ENCODE measurements around the gene NXT1.

NXT1 gene

DNA sequence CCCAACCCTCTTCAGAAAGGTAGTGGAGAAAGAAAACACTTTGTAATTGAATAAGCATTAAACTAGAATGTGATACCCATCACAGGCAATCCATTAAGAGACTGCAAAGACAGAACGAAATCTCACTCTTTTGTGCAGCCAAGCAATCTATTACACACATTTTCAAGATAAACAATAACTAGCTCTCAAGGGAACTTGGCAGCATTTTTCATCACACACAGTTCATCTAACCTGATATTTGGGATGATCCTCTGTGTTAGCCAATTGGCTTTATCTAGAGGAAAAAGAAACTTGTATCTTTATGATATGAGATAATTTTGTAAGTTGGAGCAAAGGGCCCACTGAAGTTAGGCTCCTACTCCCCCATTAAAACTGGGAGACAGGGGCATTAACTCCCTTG, 9.9 kb downstream of the NXT1 start:
- DNase-seq (ENCODE audit: low read depth in 2 of 2): no peak

DNA sequence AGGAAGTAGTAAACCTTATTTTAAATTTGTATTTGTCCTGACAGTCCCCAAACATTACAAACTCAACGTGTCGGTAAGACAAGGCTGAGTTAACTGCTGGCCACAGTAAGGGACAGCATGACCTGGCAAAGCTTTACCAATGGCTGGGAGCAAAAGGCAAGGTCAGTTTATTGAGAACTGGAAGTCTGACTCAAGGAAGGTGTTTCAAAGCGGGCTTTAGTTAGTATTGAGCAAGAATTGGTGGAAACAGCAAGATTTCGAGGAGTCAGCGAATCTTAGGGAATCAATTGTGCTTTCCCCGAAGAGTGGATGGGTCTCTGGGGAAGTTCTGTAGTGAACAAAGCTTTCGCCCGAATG, 10.5 kb downstream of the NXT1 start:
- no peak for DNase-seq (ENCODE audit: low read depth in 2 of 2)

DNA sequence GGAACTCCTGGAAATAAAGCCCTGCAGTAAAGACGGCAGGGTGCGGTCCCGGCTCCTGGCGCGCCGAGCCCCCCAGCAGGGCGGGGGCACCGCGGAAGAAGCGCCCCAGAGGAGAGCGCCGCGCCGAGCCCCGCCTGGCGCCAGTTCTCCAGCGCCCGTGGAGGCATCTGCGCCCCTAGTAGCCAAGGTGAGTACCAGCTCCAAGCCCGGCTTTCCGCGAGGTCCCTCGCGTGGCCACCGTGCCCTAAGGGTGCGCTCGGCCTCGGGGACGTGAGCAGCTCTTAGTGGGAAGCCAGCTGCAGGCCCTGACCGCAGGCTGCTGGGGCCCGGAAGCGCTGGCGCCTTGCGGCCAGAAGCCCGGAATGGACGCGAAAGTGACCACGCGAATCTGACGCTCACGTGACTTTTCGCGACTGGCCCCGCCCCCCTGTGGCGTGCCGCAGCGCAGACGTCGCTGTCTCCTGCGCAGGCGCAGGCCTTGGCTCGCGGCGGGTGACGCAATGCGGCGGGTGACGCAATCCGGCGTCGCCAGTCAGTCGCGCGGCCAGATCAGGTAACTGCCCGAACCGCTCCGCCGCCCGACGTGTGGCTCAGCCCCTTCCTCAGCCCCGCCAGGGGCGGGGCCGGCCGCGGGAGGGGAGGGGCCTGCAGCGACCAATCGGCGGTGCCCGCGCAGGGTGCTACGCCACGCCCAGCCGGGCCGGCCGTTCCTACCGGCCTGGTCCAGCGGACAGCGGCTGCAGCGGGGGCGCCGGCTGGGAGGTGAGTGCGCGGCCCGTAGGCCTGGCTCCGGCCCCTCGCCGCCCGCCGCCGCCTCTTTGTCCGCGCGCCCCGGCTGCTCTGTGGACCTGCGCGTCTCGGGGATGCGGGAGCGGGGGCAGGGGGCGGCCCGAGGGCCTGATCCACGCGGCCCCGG, 11.1 kb downstream of the NXT1 start, which contains the start of gene GZF1:
GZF1 (plus strand) TSS at position 707 of the 916 bp plus-strand sequence. CDS start 2,202 bp downstream, outside the sequence.
- DNase-seq (ENCODE audit: low read depth in 2 of 2): peak; percentile 97 to 98

DNA sequence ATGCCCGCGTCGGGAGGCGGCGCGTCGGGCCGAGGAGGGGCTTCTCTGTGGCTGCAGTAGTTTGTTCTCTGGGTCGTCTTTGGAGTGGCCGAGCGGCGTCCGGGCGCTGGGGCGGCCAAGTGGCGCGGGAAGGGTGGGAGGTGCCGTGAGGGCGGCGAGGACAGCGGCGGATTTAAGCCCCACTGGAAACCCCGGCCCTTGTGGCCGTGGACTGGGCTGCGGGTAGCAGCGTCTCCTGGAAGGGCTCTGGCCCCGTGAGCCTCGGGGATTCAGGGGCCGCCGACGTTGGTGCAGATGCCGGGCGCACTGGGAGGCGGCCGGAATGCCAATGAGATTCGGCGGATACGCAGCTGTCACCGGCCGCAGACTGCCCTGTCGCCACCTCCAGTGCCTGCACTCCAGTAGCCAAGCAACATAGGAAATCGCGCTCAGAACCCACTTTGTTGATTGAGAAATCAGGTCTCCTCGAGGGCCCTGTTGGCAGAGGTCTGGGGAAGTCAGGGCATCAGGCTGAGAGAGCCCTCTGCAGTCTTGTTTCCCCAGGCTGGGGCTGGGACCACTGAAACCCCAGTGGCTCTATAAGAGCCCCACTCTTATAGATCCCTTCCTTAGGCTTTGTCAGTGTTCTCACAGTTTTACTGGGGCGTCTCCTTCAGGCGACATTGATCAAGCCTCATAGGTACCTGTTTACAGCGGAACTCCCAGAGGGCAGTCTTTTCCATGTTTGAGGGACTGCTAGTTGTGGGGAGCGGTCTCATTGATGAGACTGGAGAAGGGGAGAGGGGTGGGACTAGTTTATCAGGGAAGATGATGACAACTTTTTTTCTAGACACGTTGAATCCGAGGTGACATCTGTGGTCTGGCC, 12.0 kb downstream of the NXT1 start:
- no peak for DNase-seq (ENCODE audit: low read depth in 2 of 2)

DNA sequence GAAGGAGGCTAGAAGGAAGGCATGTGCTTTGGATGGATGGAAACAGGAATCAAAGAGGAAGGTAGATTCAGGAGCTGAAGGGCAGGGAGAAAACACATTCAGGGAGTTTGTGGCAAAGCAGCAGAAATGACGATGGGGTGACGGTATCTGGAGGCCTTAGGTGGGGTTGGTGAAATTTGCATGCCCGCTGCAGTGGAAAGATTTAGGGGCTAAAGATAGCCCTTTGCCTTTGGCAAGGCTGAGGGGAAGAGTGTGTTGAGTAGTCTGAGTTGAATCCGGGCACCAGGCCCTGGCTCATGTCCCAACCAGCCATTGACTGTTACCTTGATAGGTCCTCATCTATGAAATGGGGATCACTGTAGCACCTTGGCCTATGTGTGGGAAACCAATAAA, 12.7 kb downstream of the NXT1 start:
- no peak for DNase-seq (ENCODE audit: low read depth in 2 of 2)

DNA sequence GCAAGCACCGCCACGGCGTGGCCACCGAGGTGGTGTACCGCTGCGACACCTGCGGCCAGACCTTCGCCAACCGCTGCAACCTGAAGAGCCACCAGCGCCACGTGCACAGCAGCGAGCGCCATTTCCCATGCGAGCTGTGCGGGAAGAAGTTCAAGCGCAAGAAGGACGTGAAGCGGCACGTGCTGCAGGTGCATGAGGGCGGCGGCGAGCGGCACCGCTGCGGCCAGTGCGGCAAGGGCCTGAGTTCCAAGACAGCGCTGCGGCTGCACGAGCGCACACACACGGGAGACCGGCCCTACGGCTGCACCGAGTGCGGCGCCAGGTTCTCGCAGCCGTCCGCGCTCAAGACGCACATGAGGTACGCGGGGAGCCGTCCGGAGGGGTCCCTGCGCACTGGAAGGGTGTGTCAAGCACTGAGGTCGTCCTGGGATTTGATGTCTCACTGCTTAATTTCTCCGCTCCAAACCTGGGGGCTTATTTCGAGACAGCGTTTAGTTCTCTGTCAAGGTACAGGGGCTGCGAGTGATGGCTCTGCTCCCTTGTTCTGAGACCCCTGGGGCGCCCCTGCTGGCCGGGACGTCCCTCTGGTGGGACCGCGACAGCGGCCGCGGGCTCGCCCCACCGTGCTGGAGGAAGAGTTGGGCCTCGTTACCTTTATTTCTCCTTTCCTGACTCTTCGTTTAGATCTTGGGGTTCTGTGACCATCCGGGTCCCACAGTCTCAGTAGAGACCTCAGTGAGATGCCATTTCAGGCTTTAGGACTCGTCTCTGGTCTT, 15.0 kb downstream of the NXT1 start:
- DNase-seq (ENCODE audit: low read depth in 2 of 2): no peak

DNA sequence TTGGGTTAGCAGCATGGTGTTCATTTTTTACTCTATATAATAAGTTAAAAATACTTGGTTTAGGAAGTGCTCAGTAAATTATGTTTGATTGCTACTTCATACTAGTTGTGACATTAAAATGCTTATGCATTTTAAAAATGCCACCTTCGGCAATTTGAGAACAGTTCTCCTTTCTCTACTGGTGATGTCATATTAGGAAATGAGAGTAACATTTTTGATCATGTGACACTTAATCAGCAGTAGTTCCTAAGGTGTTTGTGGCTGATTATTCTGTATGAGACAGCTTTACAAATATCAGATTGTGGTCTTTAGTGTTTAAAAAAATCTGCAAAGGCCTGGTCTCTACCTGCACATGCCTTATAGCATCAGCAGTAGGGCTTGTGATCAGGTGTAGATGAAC, 15.8 kb downstream of the NXT1 start:
- DNase-seq (ENCODE audit: low read depth in 2 of 2): no peak

DNA sequence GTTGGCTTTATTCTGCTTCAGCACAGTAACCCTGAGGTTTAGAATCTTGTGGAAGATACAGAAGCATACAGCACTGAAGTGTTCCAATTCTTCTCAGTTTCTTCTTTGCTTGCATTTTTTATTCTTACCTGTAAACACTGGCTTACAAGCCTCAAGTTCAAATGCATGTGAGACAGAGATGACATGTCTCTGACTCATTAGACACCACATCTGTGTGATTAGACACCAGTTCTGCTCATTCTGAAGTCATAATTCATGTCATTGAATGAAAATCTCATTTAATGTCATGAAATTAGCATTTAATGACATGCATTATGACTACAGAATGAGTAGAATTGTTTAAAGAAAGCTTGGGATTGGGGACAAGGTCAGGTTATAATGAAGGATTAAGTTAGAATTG, 17.2 kb downstream of the NXT1 start:
- no peak for DNase-seq (ENCODE audit: low read depth in 2 of 2)

DNA sequence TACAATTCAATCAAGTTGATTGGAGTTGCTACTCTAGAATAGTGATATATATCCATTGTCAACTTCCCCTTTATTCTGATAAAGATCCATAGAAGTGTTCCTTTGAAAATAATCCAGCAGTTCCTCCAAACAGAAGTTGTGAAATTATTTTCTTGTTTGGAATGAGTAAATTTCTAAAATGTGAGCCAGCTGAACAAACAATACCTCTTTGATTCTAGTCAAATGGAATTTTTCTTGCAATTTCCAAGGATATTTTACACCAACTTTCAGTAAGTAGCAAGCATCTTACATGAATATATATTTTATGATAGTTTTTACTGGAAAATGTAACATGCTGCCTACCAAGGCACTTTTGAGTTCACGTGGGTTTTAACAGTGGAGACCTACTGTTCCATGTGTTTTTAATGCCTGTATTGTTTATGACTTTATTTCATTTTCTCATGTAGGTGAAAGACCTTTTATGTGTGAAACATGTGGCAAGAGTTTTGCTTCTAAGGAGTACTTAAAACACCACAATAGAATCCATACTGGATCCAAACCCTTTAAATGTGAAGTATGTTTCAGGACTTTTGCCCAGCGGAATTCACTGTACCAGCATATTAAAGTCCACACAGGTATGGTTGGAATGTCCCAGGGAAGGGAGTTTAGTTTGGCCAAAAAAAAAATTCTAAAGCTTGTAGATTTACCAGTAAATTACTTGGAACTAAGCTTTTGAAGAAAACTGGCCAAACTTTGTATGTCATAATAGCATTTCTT, 17.9 kb downstream of the NXT1 start:
- DNase-seq (ENCODE audit: low read depth in 2 of 2): no peak

DNA sequence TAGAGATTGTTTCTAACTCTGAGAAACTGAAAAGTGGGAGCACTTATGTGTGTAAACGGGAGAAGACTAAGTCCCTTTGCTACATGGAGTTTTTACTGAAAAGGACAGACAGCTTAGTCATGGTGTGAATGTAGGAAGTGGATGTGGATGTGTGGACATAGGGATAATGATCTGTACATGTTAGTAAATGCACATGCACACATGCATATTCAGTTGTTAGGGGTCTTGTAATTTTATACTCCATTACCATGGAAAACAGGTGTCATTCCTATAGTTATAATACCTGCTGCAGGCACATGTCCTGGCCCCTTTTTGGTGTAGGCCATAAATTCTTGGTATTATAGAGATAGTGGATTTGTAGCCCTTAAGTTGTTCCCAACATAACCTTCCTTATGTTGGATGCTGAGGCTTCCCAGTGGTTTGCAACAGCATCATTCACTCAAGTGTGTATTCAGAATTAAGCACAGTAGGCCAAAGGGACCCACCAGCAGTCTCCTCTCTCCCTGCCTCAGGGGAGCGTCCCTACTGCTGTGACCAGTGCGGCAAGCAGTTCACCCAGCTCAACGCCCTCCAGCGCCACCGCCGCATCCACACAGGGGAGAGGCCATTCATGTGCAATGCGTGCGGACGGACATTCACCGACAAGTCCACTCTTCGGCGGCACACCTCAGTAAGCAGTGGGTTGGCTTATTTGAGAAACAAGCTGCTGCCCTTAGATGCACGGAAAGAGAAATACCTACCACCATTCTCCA, 18.7 kb downstream of the NXT1 start:
- no peak for DNase-seq (ENCODE audit: low read depth in 2 of 2)

DNA sequence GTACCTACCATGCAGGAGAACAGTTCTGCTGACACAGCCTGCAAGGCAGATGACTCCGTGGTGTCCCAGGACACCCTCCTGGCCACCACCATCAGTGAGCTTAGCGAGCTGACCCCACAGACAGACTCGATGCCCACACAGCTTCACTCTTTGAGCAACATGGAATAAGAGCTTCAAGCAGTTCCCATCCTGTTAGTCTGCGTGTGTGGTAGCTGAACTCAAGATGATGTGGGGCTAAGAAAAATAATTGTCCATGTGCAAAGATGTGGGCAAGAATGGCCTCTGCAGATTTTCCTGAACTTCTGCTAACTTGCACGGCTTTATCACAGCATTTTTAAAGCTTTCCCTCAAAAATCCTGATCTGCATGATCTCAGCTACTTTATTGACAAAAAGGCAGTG, 19.7 kb downstream of the NXT1 start:
- no peak for DNase-seq (ENCODE audit: low read depth in 2 of 2)

DNA sequence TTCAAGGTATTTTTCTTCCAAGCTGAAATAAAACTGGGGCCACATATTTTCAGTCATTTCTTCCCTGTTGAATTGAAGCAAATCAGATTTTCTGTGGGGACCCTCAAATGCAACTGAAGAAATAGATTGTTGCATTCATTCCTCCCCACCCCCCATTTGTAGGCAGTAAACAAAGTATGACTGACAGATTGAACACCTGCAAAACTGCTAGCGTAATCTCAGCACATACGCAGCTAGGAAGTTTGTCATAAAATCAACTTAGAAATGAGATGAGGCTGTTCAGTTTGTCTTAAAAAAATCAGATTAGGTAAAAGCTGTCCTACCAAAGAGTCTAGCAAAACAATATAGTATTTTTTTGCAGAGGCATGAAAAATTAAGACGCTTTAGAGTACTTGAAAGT, 20.3 kb downstream of the NXT1 start:
- no peak for DNase-seq (ENCODE audit: low read depth in 2 of 2)

DNA sequence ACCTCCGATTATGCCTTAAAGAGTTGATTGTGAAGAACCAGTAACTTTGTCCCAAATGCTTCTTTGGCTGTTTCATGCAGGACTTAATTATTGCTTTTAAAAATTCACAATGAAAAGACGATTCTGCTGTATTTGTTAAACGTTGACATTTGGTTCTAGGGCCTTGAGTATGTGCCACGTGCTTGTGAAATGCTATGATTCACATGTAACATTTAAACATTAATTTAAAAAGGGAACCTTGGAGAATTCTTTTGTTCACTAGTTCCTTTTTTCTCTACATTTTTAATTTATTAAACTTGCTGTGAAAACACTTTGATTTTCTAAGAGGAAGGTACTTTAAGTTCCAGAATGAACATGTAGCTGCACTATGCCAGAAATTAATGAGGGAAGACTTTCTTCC, 20.9 kb downstream of the NXT1 start:
- no peak for DNase-seq (ENCODE audit: low read depth in 2 of 2)

DNA sequence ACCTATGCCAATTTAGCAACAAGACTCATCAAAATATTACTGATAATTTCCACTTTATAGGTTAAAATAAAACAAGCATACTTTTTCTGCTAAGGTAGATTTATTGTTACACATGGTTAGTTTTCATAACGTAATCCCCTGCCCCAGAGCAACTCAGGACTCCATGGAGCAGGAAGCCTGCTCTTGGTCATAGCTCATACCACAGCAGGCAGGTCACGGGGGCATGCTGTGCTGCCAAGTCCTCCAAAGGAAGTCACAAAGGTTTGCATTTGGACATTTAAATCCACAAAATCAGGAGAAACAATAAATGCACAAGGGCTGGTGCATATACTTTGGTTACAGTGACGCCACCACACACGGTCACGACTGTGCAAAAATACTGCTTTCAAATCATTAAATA, 23.9 kb downstream of the NXT1 start:
- DNase-seq (ENCODE audit: low read depth in 2 of 2): no peak

DNA sequence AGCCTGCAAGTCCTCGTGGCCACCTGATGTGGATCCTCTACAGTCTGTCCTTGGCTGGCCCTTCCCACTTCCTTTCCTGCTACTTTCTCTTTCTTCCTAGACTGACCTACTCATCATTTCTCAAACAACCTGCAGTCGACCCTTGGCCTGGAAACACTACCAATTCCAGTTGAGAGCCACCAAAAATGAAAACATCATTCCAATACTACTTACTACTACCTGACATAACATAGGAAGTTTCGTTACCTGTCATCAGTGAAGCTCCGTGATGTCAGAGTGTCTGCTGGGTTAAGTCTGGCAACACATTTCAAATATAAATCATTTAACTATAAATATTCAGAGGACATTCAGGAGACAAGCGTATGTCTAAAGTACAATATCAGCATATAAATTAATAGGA, 25.2 kb downstream of the NXT1 start:
- no peak for DNase-seq (ENCODE audit: low read depth in 2 of 2)

DNA sequence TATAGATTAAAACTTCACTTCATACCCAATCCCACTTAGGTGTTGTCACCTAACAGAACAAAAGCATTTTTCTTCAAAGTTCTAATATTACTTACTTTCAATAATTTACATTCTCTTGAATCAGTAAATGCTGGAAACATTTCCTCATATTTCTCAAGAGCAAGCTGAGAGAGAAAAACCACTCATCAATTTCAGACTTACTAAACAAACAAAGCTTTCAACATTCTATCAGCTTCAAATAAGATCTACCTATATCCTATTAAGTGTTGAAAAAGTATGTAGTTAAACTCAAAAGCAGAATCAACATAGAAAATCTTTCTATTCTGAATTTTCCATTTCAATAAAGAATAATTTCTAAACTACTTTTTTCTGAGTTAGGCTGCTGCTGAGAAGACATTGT, 29.2 kb downstream of the NXT1 start:
- DNase-seq (ENCODE audit: low read depth in 2 of 2): no peak

DNA sequence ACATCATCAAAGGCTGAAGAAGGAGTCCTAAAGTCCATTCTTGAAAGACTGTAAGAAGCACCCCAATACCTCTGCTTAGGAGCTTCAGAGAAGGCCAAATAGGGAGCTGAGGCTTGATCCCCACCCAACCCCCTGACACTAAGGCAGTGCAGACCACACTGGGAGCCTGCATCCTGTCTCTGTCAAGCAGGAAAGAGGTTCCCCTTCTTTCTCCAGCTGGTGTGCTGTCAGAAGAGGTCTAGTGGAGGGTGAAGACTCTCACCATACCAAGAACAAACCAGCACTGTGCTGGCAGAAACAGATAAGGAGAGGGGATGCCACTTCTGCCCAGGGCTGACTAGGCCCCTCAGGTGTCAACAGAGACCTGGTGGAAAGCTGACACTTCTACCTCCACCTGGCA, 31.3 kb downstream of the NXT1 start:
- no peak for DNase-seq (ENCODE audit: low read depth in 2 of 2)

DNA sequence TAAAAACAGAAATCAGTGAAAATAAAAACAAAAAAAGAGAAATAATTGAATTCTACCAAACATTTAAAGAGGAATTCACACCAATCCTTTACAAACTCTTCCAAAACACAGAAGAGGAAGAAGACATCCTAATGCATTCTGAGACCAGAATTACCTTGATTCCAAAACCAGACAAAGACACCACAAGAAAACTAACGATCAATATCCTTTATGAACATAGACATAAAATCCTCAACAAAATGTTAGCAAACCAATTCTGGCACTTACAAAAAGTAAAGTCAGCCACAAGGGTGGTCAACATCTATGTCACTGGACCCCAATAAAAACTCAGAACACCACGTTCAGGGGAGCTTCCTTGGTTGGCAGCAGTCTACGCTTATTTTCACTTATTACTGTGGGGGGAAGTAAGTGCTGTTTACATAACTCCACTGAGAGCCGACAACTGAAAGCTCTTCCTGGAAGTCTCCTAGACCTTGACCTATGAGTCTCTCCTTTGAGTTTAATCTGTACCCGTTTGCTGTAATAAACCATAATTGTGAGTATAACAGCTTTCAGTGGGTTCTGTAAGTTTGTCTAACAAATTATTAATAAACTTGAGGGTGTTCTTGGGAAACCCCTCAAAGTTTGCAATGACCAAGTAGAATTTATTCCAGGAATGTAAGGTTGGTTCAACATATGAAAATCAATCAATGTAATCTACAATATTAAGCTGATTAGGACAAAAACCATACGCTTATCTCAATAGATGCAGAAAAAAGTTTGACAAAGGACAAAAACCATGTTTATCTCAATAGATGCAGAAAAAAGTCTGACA, 35.9 kb downstream of the NXT1 start:
- no peak for DNase-seq (ENCODE audit: low read depth in 2 of 2)

DNA sequence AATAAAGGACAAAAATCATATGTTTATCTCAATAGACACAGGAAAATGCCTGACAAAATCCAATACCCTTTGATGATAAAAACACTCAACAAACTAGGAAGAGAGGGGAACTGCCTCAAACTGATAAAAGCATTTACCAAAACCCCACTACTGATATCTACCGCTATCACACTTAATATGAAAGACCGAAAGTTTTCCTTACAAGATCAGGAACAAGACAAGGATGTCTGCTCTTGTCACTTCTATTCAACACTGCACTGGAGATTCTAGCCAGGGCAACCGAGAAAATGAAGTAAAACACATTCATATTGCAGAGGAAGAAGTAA, 36.5 kb downstream of the NXT1 start:
- DNase-seq (ENCODE audit: low read depth in 2 of 2): no peak
